Esophagus muscularis mucosa (tissue), 4 donors: ENCODE measurements around the gene TADA2B. TPM values are rescaled to one million over a fixed set of nuclear protein-coding genes. Genes with fewer than 3 reads are reported as not detected.

Experiments used
- DNase-seq: peaks from one replicate; pipeline ENCODE4 v3.0.0-alpha.2; 2017; ENCODE audit errors: extremely low spot score
- H3K27ac ChIP-seq, 4 donors: fragments of 200-600 bp; sonication (generic); replicated peaks in 1 of 4; 1 replicate in 3 of 4; 2 replicates in 1 of 4; pipeline ENCODE4 v1.5.1; 2016 to 2019; ENCODE audit warnings: mild to moderate bottlenecking in 1 of 4
- H3K27me3 ChIP-seq, 4 donors: fragments of 200-600 bp; sonication (generic); one replicate each; pipeline versions ENCODE4 v1.5.1 to v1.6.0; 2016 to 2019
- H3K36me3 ChIP-seq, 4 donors: fragments of 200-600 bp; sonication (generic); one replicate each; pipeline ENCODE4 v1.5.1; 2016 to 2019
- H3K4me1 ChIP-seq, 4 donors: fragments of 200-600 bp; sonication (generic); one replicate each; pipeline ENCODE4 v1.5.1; 2016 to 2019
- H3K4me3 ChIP-seq, 4 donors: fragments of 200-600 bp; sonication (generic); 1 replicate in 2 of 4; 2 replicates in 2 of 4; pipeline ENCODE4 v1.5.1; 2016 to 2019; ENCODE audit warnings: mild to moderate bottlenecking in 4 of 4, moderate library complexity in 1 of 4
- H3K9me3 ChIP-seq, 4 donors: fragments of 200-600 bp; sonication (generic); 1 replicate in 3 of 4; 2 replicates in 1 of 4; pipeline ENCODE4 v1.5.1; 2016 to 2019
- CTCF ChIP-seq, 3 experiments: fragments of 200-600 bp in 2 of 3; fragments of 450-650 bp in 1 of 3; sonication (generic) in 2 of 3; IDR thresholded peaks; one replicate each; pipeline ENCODE4 v1.5.1; 2017 to 2019; ENCODE audit warnings: antibody characterized with exemption in 3 of 3, mild to moderate bottlenecking in 2 of 3, moderate library complexity in 1 of 3
- EP300 ChIP-seq: sonication (generic); formaldehyde crosslinking; IDR thresholded peaks from one replicate; pipeline ENCODE4 v1.6.1; 2017; ENCODE audit warnings: antibody characterized with exemption
- POLR2A ChIP-seq: fragments of 450-650 bp; IDR thresholded peaks from one replicate; pipeline ENCODE4 v1.6.1; 2017; ENCODE audit warnings: antibody characterized with exemption, moderate library complexity, mild to moderate bottlenecking, low read depth
- POLR2AphosphoS5 ChIP-seq, 2 donors: sonication (generic); formaldehyde crosslinking; IDR thresholded peaks; one replicate each; pipeline ENCODE4 v1.6.1; 2017; ENCODE audit warnings: antibody characterized with exemption in 2 of 2
- WGBS: methylation state at CpG from one replicate; pipeline ENCODE4 v1.1.5; 2018; 5-methylcytosine and 5-hydroxymethylcytosine counted together
- intact Hi-C: fragments of 100-400 bp; cut with DNase I; formaldehyde crosslinking; loops from one replicate; pipeline ENCODE4 v1.15.1; 2023
- total RNA-seq, 4 donors: library from RNA; depleted of rRNA; stranded (reverse); fragments of >200 nt; gene quantifications; one replicate each; pipeline versions ENCODE4 v1.1.0 to v1.2.1, GENCODE V29; 2016

The TADA2B gene
- total RNA-seq, 4 donors from 2014 or later, result 19.9 to 31.7 (median 26.3) TPM

GRCh38 chr4:7045961-7046921, 3.1 kb downstream of the TADA2B start:
- DNase-seq, result no peak
- TF ChIP-seq POLR2A (no peak), POLR2AphosphoS5 (IDR thresholded peaks at IDR 0.05) (no peak), EP300 (no peak), CTCF (IDR thresholded peaks at IDR 0.05) (no peak)
- 84% methylated on average over 18 of the region's 23 CpGs for WGBS
- Histone ChIP-seq H3K27ac (no peak overlapping the region), H3K9me3 (no peaks in the 10 kb centered on the region), H3K4me3 (peak overlapping the region in 1 of 4 donors; percentile 97), H3K4me1 (peaks cover 59 to 77% (median 70%) of the 10 kb centered on the region in 4 donors), H3K27me3 (no peaks in the 10 kb centered on the region), H3K36me3 (peaks cover 0 to 7% (median 2%) of the 10 kb centered on the region in 4 donors)
- intact Hi-C loops, result loop anchor here (10.0 kb wide), 2 partner anchors 261 to 331 kb away; partner anchors contain the start of genes BLOC1S4 and KIAA0232

GRCh38 chr4:7046971-7047370, 3.8 kb downstream of the TADA2B start:
- intact Hi-C loops, result loop anchor here (10.0 kb wide), 2 partner anchors 262 to 332 kb away; partner anchors contain the start of genes BLOC1S4 and KIAA0232
- Histone ChIP-seq H3K4me3 (no peak overlapping the region), H3K4me1 (peaks cover 54 to 75% (median 66%) of the 10 kb centered on the region in 4 donors), H3K36me3 (peaks cover 0 to 8% (median 5%) of the 10 kb centered on the region in 4 donors), H3K27me3 (no peaks in the 10 kb centered on the region), H3K27ac (no peak overlapping the region), H3K9me3 (no peaks in the 10 kb centered on the region)
- WGBS, result 85% methylated on average over 9 of the region's 9 CpGs
- no peak for DNase-seq
- TF ChIP-seq POLR2AphosphoS5 (IDR thresholded peaks at IDR 0.05) (no peak), EP300 (no peak), POLR2A (no peak), CTCF (IDR thresholded peaks at IDR 0.05) (no peak)

DNA sequence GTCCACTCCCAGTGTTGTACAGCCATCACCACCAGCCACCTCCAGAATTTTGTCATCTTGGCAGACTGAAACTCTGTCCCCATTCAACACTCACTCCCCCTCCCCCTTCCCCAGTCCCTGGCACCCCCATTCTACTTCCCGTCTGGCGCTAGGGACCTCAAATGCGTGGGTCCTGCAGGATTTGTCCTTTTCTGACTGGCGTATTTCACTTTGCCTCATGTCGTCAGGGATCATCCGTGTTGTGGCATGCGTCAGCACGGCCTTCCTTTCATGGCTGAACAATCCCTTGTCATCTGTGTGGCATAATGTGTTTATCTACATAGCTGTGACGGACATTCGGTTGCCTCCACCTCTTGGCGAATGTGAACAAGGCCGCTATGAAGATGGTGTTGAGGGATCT, 5.5 kb downstream of the TADA2B start:
- Histone ChIP-seq H3K36me3 (peaks cover 0 to 12% (median 8%) of the 10 kb centered on the region in 4 donors), H3K4me1 (peaks cover 59 to 86% (median 77%) of the 10 kb centered on the region in 4 donors), H3K4me3 (no peak overlapping the region), H3K9me3 (no peaks in the 10 kb centered on the region), H3K27me3 (no peaks in the 10 kb centered on the region), H3K27ac (no peak overlapping the region)
- 93% methylated on average over 12 of the region's 12 CpGs for WGBS
- TF ChIP-seq CTCF (IDR thresholded peaks at IDR 0.05) (no peak), POLR2AphosphoS5 (IDR thresholded peaks at IDR 0.05) (no peak), EP300 (no peak), POLR2A (no peak)
- DNase-seq, result no peak
- intact Hi-C loops, result loop anchor here (10.0 kb wide), 2 partner anchors 264 to 334 kb away; partner anchors contain the start of genes BLOC1S4 and KIAA0232

- Histone ChIP-seq H3K9me3 (no peaks in the 10 kb centered on the region), H3K4me1 (peaks cover 59 to 86% (median 74%) of the 10 kb centered on the region in 4 donors), H3K36me3 (peaks cover 3 to 18% (median 14%) of the 10 kb centered on the region in 4 donors), H3K4me3 (no peak overlapping the region), H3K27ac (no peak overlapping the region), H3K27me3 (no peaks in the 10 kb centered on the region)
- intact Hi-C loops, result loop anchor here (10.0 kb wide), 2 partner anchors 264 to 334 kb away; partner anchors contain the start of genes BLOC1S4 and KIAA0232
- TF ChIP-seq EP300 (no peak), CTCF (IDR thresholded peaks at IDR 0.05) (no peak), POLR2AphosphoS5 (IDR thresholded peaks at IDR 0.05) (no peak), POLR2A (no peak)
- WGBS, result 100% methylated on average over 2 of the region's 4 CpGs
- DNase-seq, result no peak
These were observed 6.1 kb downstream of the TADA2B start for GRCh38 chr4:7049295-7049694.
